ENCODE data around the gene SLC39A1. TPM values are rescaled to one million over a fixed set of nuclear protein-coding genes. Genes with fewer than 3 reads are reported as not detected.

Gene SLC39A1
- total RNA-seq, 1 donor from 2014 or later, result 119 TPM

DNA sequence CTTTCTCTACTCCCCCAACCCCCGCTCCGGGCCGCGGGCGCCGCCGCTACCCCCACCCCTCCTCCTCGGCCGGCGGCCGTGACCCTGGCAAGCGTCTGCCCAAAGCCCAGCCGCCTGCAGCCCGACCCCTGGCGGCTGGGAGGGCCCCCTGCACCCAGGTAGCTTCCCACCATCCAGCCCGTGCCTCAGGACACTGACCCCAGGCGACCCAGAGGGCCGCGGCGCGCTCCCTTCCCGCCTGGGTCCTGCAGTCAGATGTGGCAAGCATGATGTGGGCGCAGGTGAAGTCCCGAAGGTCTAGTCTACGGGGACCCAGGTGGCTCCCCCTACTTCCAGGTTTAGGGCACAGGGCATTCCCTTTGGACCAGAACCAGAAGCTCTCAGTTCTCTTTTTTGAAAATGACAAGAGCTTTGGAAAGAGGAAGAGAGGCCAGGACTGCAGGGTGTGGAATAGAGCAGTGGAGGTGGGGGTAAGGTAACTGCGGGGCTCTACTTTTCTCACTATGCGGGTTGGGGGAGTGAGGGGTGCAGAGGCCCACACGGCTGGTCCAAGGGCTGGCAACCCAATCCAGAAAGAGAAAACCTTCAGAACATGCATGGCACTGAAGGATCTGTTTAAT is 16.6 kb downstream of the SLC39A1 start, which contains the start of gene DENND4B:
DENND4B (minus strand) TSS at position 97 of the 620 bp plus-strand sequence. CDS start 2,344 bp downstream, outside the sequence.
- DNase-seq (ENCODE audit: low spot score), result peak; percentile 73

DNA sequence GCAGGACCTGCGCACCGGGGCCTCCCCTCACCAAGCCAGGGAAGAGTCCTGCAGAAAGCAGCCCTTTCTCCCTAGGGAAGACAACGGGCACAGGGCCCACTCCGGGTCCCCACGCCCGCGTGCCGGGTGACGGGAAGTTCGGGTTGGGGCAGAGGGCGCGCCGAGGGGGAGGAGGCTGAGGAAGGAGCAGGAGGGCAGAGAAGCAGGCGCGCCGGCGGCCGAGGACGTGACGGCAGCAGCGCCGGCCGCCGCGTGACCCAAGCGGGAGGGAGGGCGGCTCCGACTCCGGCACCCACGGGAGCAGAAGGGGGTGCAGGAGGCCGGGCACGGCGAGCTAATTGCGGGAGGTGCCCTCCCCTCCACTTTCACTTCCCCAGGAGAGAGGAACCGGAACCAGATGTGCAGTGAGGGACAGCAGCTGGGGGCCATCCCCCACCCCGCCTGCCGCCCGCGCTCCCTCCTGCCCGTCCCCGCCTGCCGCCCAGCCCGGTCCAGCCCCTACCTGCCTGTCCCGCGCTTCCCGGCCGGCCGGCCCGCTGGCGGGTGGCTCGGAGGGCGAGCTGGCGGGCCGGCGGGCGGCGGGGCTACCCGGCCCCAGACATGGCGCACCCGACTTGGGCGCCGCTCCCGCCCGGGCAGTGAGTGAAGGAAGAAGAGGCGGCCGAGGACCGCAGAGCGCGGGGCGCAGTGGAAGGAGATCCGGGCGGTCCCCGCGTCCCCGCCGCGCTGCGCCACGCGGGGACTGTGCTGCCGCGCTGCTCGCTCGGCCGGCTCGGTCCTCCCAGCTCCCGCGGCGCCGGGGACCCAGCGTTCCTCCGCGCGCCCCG is 17.3 kb downstream of the SLC39A1 start:
- peak; percentile 82 for DNase-seq (ENCODE audit: low spot score)

DNA sequence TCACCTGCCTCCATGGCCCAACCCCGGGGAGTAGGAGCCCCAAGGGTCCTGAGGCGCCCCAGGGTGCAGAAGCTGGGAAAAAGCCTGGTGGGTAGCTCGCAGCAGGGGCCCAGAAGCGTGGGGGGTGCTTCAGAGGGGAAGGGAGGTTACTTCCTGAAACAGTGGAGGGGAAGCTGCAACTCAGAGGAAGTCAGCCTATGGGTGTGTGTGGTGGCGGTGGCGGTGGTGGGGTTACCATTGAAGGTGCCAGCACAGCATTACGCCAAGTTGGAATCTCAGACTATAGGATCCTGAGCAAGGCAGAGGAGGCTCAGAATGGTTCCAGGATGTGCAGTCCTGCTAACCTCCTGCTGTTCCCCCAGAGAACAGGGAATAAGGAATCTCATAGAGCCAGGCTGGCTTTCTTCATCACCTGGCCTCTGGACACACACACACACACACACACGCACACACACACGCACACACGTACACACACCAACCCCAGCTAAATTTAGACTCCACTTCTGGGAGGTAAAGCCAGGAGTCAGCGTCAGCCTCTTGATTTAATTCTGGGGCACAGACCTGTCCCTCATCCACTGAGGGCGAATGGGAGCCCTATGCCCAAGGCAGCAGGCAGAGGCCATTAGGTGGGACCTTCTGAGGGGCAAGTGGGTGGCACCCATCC is 18.1 kb downstream of the SLC39A1 start:
- peak; percentile 54 for DNase-seq (ENCODE audit: low spot score)

DNA sequence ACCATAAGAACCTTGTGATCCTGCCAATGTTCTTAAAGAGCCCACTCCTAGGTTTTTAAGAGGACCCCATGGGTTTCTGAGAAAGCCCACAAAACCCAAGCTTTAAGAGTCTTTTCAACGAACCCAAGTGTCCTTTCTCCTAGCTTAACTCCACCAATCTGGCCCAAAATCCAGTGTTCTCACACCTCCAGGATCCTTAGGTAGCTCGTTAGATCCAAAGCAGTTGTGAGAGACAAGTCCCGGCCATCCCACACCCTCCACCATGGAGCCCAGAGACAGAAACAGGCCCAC is 18.6 kb downstream of the SLC39A1 start:
- no peak for DNase-seq (ENCODE audit: low spot score)

DNA sequence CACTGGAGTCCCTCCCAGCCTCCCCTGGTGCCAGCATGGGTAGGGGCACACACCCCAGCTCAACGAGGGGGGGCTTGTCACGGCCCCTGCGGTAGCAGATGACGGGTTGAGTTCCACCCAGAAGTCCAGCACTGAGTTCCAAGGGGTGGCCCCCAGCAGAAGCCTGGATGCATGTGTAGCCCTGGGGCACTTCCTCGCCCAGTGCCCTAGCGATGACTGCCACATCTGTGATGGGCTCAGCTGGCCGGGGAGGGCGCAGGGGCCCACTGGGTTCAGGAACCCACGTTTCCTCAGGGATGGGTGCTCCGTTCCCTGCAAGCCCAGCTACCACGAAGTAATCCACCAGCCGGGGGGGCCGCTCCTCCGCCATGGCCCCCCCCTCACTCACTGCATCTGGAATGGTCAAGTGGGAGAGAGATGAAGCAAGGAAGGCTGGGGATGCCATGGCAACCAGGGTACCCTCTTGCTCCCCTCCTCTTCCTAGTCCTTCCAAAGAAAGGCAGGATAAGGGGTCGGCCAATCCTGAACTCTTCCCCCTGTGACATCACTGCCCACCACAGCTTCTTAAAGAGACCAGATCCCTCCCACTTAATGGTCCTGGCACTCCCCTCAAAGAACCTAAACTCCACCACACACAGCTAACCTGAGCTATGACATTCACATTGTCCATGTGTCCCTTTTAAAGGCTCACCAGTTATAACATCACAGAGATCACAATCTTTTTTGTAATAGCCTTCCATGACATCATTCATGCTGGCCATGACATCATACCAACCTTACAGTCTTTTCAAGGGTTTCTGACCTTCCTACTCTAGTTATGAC is 19.1 kb downstream of the SLC39A1 start:
- no peak for DNase-seq (ENCODE audit: low spot score)

DNA sequence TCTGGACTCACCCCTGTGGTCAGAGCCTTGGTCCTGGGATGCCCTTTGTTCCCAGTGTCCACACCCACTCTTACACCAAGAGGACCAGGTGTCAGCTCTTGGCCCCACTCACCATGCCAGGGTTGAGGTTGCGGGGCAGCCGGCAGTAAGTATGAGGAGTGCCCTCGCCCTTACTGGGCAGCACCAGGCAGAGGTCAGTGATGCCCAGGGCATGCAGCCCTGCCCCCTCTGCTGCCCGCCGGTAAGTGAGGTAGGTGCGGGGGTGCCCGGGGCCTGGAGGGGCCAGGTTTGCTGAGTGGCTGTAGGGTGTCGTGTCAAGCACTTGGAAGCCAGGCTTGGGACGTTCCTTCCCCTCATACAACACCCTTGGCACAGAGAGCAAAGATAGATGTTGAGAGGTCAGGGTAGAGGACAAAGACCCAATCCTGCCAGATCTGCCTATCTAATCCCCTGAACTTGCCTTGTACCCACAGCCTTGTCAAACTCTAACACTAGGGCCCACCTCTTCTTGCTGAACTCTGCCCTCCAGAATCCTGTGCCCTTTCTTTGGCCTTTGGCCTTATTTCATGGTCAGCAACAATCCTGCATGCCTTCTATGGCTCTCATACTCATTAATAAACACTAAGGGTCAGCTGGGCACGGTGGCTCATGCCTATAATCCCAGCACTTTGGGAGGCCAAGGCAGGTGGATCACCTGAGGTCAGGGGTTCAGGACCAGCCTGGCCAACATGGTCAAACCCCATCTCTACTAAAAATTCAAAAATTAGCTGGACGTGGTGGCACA is 20.4 kb downstream of the SLC39A1 start:
- DNase-seq (ENCODE audit: low spot score), result no peak

DNA sequence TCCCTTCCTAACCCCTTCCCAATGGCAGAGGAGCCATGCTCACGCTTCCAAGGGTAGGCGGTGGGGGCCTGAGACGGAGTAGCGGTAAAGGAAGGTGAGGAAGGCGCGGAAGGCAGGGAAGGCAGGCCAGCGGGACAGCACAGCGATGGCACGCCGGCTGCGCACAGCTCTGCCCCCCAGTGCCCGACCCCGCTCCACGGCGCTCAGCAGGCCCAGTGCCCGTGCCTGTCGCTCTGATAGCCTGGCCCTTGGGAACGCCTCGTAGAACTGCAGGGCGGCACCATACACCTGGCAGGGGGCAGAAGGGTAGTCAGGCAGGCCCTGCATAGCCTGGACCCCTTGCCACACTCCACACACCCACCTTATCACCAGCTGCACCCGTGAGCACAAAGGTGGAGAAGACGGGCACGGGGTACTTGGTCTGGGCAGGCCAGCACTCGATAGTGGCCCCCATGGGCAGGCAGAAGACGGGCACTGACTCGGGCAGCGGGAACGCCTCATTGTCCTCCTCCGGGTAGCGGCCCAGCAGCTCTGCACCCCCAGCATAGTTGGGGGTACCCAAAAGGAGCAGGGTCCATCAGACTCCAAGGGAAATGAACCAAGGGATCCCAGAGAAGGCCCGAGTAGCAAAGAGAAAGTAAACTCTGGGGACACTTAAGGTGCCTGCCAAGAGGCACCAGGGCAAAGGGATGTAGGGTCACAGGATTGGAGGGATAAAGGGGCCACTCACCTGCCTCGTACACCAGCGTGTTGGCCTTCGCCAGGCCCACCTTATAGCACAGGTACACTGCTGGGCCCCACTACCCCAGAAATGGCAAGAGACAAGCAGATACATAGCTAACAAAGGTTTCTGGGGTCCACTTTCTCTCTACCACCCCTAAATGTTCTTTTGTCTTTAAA is 21.3 kb downstream of the SLC39A1 start:
- no peak for DNase-seq (ENCODE audit: low spot score)

DNA sequence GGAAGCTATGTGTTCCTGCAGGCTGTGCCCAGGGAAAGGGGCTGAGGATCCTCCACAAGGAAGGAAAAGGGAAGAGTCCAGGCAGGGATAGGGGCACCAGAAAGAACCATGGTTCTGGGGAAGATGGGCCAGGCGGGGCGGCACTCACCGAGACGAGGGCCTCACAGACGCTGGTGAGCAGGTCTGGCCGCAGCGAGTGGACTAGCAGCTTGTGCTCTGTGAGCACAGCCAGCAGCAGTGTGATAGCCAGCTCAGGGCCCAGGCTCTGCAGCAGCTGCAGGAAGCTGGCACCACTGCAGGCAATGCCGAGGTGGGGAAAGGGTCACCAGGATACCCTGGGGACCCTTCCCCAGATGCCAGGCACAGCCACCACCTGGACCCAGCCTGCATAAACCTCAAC is 22.6 kb downstream of the SLC39A1 start:
- DNase-seq (ENCODE audit: low spot score), result no peak

DNA sequence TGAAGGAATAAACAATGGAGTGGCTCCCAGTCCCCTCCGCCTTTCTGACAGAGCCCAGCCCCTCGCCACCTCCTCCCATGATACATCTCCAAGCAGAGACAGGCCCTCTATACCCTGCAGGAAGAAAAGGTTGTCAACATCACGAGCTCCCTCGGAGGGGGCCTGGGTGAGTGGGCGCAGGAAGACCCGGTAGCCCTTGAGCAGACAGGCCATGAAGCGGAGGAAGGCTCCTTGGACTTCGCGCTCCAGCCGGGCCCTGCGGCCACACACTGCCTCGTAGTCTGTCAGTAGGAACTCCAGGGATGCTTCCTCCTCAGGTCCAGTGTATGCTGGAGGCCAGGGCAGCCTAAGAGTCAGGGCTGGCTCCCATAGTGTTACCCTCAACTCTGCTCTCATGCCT is 23.9 kb downstream of the SLC39A1 start:
- DNase-seq (ENCODE audit: low spot score), result no peak

DNA sequence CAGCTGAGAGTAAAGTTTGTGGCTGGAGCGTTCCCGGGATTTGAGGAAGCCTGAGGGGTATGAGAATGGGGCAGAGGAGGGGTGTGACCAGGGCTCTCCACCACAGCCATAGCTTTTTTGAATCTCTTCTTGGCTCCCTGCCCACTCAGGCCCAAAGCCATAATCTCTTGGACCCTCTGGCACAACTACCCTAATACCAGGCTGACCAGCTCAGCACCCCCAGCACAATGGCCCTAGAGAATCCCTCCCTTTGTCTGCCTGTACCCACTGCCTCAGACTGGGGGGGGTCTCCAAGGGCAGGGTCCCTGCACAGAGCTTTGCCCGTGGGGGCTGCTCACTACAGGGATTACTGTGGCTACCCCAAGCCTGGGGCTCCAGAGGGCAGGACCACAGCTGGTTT is 24.3 kb downstream of the SLC39A1 start:
- DNase-seq (ENCODE audit: low spot score), result no peak

DNA sequence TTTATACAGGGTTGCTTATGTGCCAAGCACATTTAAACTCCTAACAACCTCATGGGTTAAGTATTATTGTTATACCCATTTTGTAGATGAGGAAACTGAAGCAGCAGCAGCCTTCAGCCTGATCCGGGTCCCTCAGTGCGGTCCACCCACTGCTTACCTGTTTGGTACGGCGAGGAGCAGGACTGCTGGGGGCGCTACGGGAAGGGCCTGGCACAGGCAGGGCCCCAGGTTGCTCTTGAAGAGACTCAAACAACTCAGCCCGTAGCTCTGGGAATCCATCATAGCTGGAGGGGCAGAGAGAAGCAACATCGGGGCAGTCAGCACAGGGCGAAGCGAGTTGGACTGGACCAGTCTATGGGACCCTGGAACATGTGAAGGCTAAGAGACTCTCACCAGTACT is 26.0 kb downstream of the SLC39A1 start:
- no peak for DNase-seq (ENCODE audit: low spot score)

DNA sequence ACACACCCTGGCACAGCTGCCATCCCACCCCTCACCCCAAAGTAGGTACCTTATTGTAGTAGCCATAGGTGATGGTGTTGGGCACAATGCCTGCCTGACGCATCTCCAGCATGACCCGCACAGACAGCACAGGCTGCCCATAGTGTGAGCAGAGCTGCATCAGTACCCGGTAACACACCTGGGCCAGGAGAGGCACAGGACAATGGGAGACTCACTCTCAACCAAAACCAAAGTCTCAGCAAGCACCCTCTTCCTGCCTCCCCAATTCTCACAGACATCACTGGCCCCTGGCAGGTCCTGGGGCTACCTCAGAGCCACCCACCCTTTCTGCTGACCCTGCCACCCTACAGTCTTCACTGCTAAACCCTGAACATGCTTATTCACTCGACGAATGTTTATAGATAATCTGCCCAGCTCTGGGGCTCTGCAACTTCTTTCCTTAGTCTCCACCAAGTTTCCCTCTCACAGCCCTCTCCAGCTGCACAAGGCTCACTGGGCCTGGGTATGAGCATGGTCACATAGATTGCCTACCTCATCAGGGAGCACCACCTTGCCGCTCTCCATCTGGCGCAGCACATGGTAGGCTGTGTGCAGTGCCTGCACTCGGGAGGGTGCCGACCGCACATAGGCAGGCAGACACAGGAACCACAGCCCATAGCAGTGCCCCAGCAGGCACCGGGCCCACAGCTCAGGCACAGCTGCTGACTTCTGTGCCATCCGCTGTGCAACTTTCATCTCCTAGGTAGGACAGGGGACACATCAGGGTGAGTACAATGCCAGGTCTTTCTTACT is 27.1 kb downstream of the SLC39A1 start:
- no peak for DNase-seq (ENCODE audit: low spot score)

DNA sequence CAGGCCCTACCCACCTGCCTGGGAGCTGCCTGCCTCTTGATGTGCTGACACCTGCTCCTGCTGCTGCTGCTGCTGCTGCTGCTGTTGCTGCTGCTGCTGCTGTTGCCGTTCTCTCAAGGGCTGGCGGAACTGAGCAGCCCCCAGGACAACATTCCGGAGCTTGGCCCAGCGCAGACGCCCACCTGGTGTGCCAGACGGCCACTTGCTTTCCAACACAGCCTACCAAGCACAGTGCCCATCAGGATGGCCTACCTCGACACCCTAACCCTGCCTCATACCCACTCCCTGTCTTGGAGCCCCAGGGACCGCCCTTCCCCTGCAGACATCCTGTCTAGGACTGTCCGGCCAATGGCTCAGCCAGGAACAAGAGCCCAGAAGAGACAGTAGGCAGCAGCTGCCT is 28.6 kb downstream of the SLC39A1 start:
- no peak for DNase-seq (ENCODE audit: low spot score)

DNA sequence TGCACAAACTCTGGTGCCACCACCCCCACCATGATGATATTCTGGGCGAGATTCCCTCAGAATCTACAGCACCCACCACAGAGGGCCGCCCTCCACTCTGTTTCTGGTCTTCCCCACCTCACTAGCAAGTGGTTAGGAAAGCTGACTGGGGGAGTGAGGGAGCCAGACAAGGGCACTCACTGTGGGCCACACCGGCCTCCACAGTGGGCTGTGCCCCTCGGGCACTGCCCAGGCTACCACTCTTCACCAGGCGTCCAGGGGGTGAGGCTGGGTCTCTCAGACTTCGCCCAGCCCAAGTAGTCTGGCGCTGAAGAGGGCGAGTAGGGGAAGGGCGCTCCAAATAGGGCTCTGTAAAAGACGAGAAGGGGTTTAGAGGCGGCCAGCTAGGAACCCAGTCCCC is 29.4 kb downstream of the SLC39A1 start:
- DNase-seq (ENCODE audit: low spot score), result no peak

DNA sequence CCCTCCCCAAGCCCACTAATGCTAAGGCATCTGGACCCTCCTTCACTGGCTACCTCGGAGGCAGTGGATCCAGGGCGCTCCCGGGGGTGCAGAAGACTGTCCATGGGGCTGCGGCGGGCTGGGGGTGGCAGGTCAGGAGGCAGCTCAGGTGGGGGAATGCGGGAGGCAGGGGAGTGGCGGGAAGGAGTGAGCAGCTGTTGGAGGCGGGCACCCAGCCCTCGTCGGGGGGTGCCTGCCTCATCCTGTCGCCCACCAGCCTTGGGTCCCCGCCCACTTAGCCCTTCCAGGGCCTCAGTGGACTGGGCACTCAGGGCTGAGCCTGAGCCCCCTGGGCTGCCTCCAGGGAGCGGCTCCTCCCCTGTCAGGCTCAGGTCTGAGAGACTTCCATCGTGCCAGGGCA is 29.9 kb downstream of the SLC39A1 start:
- DNase-seq (ENCODE audit: low spot score), result no peak

DNA sequence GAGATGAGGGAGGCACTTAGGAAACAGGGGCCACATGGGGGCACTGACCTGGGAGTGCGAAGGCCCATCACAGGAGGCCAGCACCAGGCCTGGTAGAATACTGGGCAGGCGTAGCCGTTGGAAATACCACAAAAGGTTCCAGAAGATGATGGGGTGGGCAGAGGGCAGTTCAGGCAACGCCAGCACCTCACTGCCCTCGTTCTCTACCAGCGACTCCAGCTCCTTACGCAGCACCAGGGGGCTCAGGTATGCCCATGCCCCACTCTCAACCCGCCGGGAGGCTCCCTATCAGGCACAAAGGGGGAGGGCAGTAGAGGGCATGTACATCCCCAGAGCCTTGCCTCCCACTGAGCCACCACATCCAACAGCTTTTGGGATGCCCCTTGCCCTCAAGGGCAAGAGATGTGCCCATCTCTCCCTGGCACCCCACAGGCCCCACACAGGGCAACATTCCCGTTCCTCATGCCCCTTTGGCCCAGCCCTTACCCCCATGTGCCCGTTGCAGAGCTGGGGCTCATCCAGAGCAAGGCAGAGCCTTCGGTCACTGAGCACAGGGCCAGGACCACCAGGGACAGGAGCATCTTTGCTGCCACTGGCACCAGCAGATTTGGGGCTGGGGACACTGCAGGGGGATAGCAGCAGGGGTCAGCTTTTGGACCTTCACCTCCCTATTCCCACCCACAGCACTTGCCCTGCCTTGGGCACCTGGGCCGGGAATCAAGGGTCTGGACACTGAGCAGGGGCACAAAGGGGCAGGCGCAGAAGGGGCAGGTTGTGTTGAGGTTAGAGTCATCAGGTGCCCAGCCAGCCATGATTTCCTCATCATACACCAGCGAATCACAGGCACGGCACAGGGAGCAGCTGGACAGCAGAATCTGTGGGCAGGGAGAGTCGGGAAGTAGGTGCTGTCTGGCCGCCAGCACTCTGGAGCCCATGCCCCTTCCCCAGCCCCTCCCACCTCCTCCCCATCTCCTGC is 30.9 kb downstream of the SLC39A1 start:
- DNase-seq (ENCODE audit: low spot score), result no peak

DNA sequence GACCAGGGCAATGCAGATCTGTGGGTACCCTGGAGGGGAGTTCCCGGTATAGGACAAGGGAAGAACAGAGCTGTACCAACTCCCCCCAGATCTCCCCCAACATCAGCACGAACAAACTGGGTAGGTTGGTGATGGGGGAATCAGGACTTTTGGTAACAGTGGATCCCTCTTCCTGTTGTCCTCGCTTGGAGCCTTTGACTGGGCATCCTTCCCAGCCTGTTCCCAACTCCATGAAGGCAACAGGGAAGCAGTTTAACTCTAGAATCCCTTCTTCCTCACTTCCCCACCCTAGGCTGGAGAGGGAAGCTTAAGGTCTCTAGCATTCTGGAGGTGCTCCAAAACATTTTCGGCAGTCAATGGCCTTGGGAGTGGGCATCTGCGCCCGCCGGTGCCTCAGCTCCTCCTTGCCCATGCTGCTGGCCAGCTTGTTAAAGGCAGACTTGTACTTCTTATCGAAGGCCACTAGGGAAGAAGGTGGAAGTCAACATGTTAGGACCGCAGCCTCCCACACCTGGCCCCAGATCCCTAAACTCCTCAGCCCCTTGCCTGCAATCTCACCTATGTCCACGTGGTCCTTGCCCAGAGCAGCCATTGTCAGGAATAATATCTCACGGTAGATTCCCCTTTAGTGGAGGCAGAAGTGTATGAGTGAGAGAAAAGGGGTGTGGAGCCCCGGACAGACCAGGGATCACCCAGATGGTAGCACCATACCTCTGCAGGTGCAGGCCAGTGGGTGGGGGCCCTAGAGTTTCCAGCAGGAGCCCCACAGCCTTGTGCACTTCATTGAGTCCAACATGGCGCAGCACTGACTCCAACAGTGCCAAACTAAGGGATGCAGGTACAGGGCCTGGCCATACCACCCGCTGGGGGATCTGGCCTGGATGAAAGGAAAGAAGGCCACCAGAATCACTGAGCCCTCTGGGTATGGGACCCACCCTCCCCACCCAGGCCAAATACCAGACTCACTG is 33.1 kb downstream of the SLC39A1 start:
- DNase-seq (ENCODE audit: low spot score), result no peak

All from mucosa of gallbladder (tissue), 1 donor.